Kidney (tissue), 14 donors: Measurements from ENCODE around the gene FLNB. TPM values are rescaled to one million over a fixed set of nuclear protein-coding genes. Genes with fewer than 3 reads are reported as not detected.

Source experiments
- DNase-seq, 5 donors: peaks; one replicate each; pipeline ENCODE4 v3.0.0-alpha.2; 2013 to 2020
- FAIRE-seq: peaks from 2 replicates; lab custom pipeline; 2012; peaks lifted over from hg19 to GRCh38; lab: Jason Lieb, UNC
- H3K27ac ChIP-seq, 2 donors: one replicate each; pipeline ENCODE4 v1.7.0; 2013; ENCODE audit warnings: low read depth in 2 of 2, low read length in 2 of 2, inconsistent platforms in 1 of 2
- H3K27me3 ChIP-seq: one replicate; pipeline ENCODE4 v1.7.1; 2013; ENCODE audit warnings: low read length, inconsistent platforms; ENCODE audit not compliant: control insufficient read depth, insufficient read depth
- H3K36me3 ChIP-seq, 3 donors: one replicate each; pipeline versions ENCODE4 v1.7.0 to v1.7.1; 2013; ENCODE audit warnings: low read length in 3 of 3, control low read depth in 1 of 3, inconsistent platforms in 1 of 3; ENCODE audit not compliant: insufficient read depth in 3 of 3, control insufficient read depth in 2 of 3
- H3K4me1 ChIP-seq, 3 donors: one replicate each; pipeline versions ENCODE4 v1.7.0 to v1.7.1; 2013; ENCODE audit warnings: low read length in 3 of 3, inconsistent platforms in 1 of 3, low read depth in 1 of 3; ENCODE audit not compliant: control insufficient read depth in 2 of 3, insufficient read depth in 2 of 3
- H3K4me3 ChIP-seq, 3 donors: one replicate each; pipeline versions ENCODE4 v1.7.0 to v1.8.1; 2013; ENCODE audit warnings: low read length in 3 of 3, control low read depth in 1 of 3, inconsistent platforms in 1 of 3
- H3K9ac ChIP-seq, 3 donors: one replicate each; pipeline versions ENCODE4 v1.7.0 to v1.7.1; 2013; ENCODE audit warnings: low read length in 3 of 3, control low read depth in 1 of 3, inconsistent platforms in 1 of 3
- H3K9me3 ChIP-seq, 3 donors: one replicate each; pipeline versions ENCODE4 v1.7.0 to v1.7.1; 2013; ENCODE audit warnings: low read length in 3 of 3, control low read depth in 1 of 3, inconsistent platforms in 1 of 3; ENCODE audit not compliant: control insufficient read depth in 2 of 3, insufficient read depth in 1 of 3
- intact Hi-C: fragments of 100-400 bp; cut with DNase I; formaldehyde crosslinking; loops from one replicate; pipeline ENCODE4 v1.11.1; 2022
- polyA plus RNA-seq: library from polyadenylated mRNA; stranded (reverse); fragments of 350-450 nt; fragmentation: Illumina TruSeq; extraction: RNeasy Lipid Tissue Mini Kit (QIAGEN cat#74804); gene quantifications from one replicate; pipeline ENCODE4 v1.2.3, GENCODE V29; 2014; ENCODE audit warnings: low read depth, low replicate concordance; ENCODE audit not compliant: insufficient read depth
- total RNA-seq: library from RNA; stranded (reverse); fragmentation: NEBNext Ultra II Directional; extraction: Animal tissue kit (Norgen Biotek cat#: 25700); gene quantifications from one replicate; pipeline ENCODE4 v1.2.1, GENCODE V29; 2021
- TF ChIP-seq, protein P1 (sequence below): IDR thresholded peaks from 3 replicates; pipeline ENCODE4 v1.5.1; 2012; ENCODE audit warnings: mild to moderate bottlenecking, moderate library complexity, borderline replicate concordance; ENCODE audit not compliant: insufficient read depth; ENCODE audit errors: extremely low read depth
- donor health status: control.
- donor health status: control.
- donor health status: control.
- donor health status: control.
- donor health status: control.
- donor health status: DM: yes; HTN: yes; CAD: no.
- donor health status: Normal renal cell carcinoma (clear cell type).

The FLNB gene
- total and polyA plus RNA-seq, 2 donors from 2014 or later: 115 to 216 TPM

DNA sequence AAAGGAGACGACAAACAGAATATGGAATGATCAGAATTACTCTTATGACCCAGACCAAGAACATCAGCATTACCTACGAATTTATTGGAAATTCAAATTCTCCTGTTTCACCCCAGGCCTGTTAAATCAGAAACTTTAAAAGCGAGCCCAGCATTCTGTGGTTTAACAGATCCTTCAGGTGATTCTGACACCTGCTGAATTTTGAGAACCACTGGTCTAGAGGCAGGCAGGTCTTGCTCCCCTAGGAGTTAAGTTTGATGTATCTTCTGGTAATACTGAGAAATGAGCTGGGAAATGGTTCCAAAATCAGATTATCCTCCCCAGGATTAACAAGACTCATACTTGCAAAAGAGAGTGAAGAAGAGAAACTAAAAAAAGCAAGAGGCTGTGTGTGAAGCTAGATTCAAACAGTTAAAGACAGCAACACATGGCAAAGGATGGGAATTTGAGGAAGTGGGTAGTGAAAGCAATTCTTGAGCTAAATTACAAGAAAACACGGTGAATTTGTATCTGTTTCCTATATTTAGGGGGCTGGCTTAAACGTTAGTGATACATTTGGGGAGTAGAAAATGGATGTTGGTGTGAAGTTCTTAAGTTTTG is 66.0 kb downstream of the FLNB start:
- TF ChIP-seq, protein P1, sequence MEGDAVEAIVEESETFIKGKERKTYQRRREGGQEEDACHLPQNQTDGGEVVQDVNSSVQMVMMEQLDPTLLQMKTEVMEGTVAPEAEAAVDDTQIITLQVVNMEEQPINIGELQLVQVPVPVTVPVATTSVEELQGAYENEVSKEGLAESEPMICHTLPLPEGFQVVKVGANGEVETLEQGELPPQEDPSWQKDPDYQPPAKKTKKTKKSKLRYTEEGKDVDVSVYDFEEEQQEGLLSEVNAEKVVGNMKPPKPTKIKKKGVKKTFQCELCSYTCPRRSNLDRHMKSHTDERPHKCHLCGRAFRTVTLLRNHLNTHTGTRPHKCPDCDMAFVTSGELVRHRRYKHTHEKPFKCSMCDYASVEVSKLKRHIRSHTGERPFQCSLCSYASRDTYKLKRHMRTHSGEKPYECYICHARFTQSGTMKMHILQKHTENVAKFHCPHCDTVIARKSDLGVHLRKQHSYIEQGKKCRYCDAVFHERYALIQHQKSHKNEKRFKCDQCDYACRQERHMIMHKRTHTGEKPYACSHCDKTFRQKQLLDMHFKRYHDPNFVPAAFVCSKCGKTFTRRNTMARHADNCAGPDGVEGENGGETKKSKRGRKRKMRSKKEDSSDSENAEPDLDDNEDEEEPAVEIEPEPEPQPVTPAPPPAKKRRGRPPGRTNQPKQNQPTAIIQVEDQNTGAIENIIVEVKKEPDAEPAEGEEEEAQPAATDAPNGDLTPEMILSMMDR: no peak
- Histone ChIP-seq H3K9me3 (no peaks in the 10 kb centered on the region), H3K27me3 (no peaks in the 10 kb centered on the region), H3K36me3 (peaks cover 0 to 24% (median 7%) of the 10 kb centered on the region in 3 donors), H3K4me3 (no peak overlapping the region), H3K9ac (peak overlapping the region in 1 of 3 donors; percentile 31), H3K27ac (peak overlapping the region; percentile 19 to 54), H3K4me1 (peaks cover 4 to 31% (median 28%) of the 10 kb centered on the region in 3 donors)
- FAIRE-seq: no peak
- intact Hi-C loops: no loop called here
- no peak for DNase-seq

DNA sequence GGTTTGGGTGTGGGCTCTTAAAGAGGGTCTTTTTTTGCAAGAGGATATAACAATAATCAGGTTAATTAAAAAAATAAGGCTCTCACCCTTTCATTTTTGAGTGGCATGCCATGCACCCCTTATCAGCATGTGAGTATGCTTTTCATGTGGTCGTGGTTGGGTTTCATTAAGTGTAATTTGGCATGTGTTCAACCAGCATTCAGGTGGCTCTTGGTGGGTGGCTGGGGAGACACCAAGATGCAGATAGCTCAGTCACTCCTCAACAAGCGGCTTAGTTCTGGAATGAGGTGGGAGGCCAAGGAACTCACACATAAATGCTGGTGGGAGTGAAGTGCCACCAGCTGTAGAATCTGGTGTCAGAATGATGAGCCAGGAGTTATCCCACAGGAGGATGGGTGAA is 66.8 kb downstream of the FLNB start:
- H3K4me1 ChIP-seq: peaks cover 4 to 31% (median 31%) of the 10 kb centered on the region in 3 donors
- intact Hi-C loops: no loop called here
- H3K9me3 ChIP-seq: no peaks in the 10 kb centered on the region
- H3K4me3 ChIP-seq: no peak overlapping the region
- DNase-seq (no peak), FAIRE-seq (no peak)
- no peak overlapping the region for H3K27ac ChIP-seq
- no peaks in the 10 kb centered on the region for H3K27me3 ChIP-seq
- no peak overlapping the region for H3K9ac ChIP-seq
- peaks cover 0 to 31% (median 7%) of the 10 kb centered on the region in 3 donors for H3K36me3 ChIP-seq
- TF ChIP-seq, protein P1: no peak

DNA sequence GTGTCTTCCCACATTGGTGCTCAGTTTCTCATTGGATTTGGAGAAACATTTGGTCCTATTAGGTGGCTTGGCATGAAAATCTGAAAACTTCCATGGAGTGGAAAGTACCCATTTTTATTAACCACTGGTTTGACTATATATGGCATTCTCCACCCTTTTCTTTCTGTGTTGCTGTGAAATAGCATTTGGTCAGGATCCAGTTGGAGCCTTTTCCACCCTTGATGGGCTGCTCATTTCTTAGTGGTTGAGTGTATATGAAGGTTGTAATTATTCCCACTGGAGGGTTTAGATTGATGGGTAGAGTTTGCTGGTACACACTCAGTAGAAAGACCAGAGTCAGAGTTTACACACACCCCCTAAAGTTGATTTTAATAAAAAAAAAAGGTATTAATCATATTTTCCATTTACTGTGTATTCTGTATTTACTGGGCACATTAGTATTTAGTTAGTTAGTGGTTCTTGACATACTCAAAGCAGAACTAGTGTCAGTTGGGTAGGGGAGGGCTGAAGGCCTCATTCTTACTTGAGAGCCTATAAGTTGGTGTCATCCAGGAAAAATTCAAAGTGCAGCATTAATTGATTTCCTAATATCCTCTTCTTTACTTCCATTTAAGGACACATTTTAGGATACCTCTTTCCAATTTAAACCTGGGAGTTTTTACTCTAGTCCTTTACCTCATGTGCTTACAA is 69.5 kb downstream of the FLNB start:
- intact Hi-C loops: no loop called here
- H3K9me3 ChIP-seq: no peaks in the 10 kb centered on the region
- no peak overlapping the region for H3K4me3 ChIP-seq
- DNase-seq: no peak
- no peak overlapping the region for H3K27ac ChIP-seq
- no peaks in the 10 kb centered on the region for H3K27me3 ChIP-seq
- no peak overlapping the region for H3K9ac ChIP-seq
- FAIRE-seq: no peak
- peaks cover 2 to 20% (median 13%) of the 10 kb centered on the region in 3 donors for H3K4me1 ChIP-seq
- peaks cover 1 to 38% (median 10%) of the 10 kb centered on the region in 3 donors for H3K36me3 ChIP-seq
- TF ChIP-seq, protein P1: no peak
